Measurements from ENCODE around the gene APBB1IP. TPM values are rescaled to one million over a fixed set of nuclear protein-coding genes. Genes with fewer than 3 reads are reported as not detected.

Gene APBB1IP
- total and polyA plus RNA-seq, 2 of the 8 experiments (the other 6 are each of a cell fraction or from before 2014, with no cell fraction given), result 0.05 TPM; not detected in 1

DNA sequence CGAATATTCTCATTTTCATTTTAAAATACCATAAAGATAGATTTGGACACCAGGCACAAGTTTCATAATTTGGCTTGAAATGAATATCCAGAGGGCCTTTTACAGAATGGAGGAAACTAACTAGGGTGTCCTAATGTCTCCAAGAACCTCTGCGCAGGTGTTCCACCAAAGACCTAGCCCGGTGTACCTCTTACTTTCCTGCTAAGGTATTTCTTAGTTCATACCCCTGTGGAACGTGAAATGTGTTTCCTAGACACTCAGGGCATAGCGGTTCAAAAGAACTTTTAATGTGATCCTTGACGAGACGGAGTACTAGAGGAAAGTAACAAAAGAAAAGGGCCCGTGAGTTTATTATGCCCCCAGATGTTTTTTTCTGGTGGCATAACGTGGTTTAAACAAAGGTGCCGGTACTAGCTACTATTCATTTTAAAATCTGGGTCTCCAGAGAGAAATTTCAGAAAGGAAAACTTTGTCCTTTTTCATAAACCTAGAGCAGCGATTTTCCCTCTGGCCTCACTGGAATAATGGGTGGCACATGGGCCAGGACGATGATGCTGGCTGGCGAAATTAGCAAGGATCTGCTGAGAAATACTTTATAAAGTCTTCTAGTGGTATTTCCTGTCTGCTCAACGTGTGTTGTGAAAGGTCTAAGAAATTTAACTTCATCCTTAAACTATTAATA is 1.4 kb downstream of the APBB1IP start (continued):
- no peak for TF ChIP-seq POLR2A (IDR thresholded peaks at IDR 0.05; ENCODE audit: control extremely low read depth in 1 of 2, low read depth in 2 of 2, low read length in 2 of 2)

Data from H1 (cell line).